Stimulated activated CD4-positive, alpha-beta T cell treated with anti-CD3 and anti-CD28 coated beads, Interleukin-12 subunit alpha, Interleukin-12 subunit beta, amount 100 ng/mL, for 48 hours (primary cell): Measurements from ENCODE around the gene RGS3.

Experiments used
- DNase-seq, 3 donors: peaks; one replicate each; pipeline ENCODE4 v3.0.0-alpha.2; 2020; ENCODE audit warnings: low read depth in 2 of 3, low spot score in 1 of 3

The RGS3 gene

GRCh38 chr9:113511856-113512761 is 48.6 kb downstream of the RGS3 start:
- DNase-seq: peak; percentile 63 to 70 (median 64)

GRCh38 chr9:113513111-113513510 is 49.6 kb downstream of the RGS3 start:
- no peak for DNase-seq

- no peak for DNase-seq
These were observed 50.0 kb downstream of the RGS3 start for GRCh38 chr9:113513536-113513935.

- no peak for DNase-seq
These were observed 50.5 kb downstream of the RGS3 start for GRCh38 chr9:113514061-113514460.

- no peak for DNase-seq
These were observed 51.2 kb downstream of the RGS3 start for GRCh38 chr9:113514748-113515147.

- DNase-seq: no peak
These were observed 52.3 kb downstream of the RGS3 start for GRCh38 chr9:113515862-113516261.

- DNase-seq: peak; percentile 67 to 75 (median 72)
These were observed 53.5 kb downstream of the RGS3 start for GRCh38 chr9:113516840-113517577.

GRCh38 chr9:113519426-113520108 is 56.0 kb downstream of the RGS3 start:
- no peak for DNase-seq

GRCh38 chr9:113520109-113520642 is 56.6 kb downstream of the RGS3 start:
- DNase-seq: peak in 1 of 3 donors; percentile 37

GRCh38 chr9:113521693-113522255 is 58.2 kb downstream of the RGS3 start:
- DNase-seq: no peak

GRCh38 chr9:113522419-113522818 is 58.9 kb downstream of the RGS3 start:
- no peak for DNase-seq

- DNase-seq: no peak
These were observed 59.3 kb downstream of the RGS3 start for GRCh38 chr9:113522858-113523257.

GRCh38 chr9:113523421-113524141 is 60.1 kb downstream of the RGS3 start:
- DNase-seq: peak; percentile 58 to 79 (median 62)

GRCh38 chr9:113524468-113524867 is 60.9 kb downstream of the RGS3 start:
- no peak for DNase-seq

GRCh38 chr9:113525205-113525604 is 61.7 kb downstream of the RGS3 start:
- no peak for DNase-seq

- no peak for DNase-seq
These were observed 62.3 kb downstream of the RGS3 start for GRCh38 chr9:113525831-113526230.

- DNase-seq: no peak
These were observed 62.8 kb downstream of the RGS3 start for GRCh38 chr9:113526231-113526746.

- no peak for DNase-seq
These were observed 63.3 kb downstream of the RGS3 start for GRCh38 chr9:113526841-113527240.

GRCh38 chr9:113528088-113528487 is 64.6 kb downstream of the RGS3 start:
- no peak for DNase-seq

- DNase-seq: no peak
These were observed 65.3 kb downstream of the RGS3 start for GRCh38 chr9:113528811-113529210.
